CD4-positive, alpha-beta T cell (primary cell): ENCODE results near the gene FTMT. TPM values are rescaled to one million over a fixed set of nuclear protein-coding genes. Genes with fewer than 3 reads are reported as not detected.

Source experiments
- ATAC-seq: fragments of 200-7000 bp; cut with Tn5 transposase; one replicate; pipeline ENCODE4 v1.10.0; 2022; ENCODE audit warnings: mild to moderate bottlenecking; ENCODE audit not compliant: poor library complexity
- CTCF ChIA-PET: fragments of 350-600 bp; sonication (Branson Sonifier 250); formaldehyde crosslinking; loops from one replicate; lab custom pipeline; 2021; ENCODE audit warnings: antibody characterized with exemption, inconsistent platforms; lab: Charles Lee
- POLR2A ChIA-PET: fragments of 350-600 bp; sonication (Branson Sonifier 250); formaldehyde crosslinking; loops from one replicate; lab custom pipeline; 2021; ENCODE audit warnings: antibody characterized with exemption, inconsistent platforms; lab: Charles Lee
- DNase-seq, 14 experiments: peaks; one replicate each; pipeline ENCODE4 v3.0.0-alpha.2; 2013 to 2020; ENCODE audit warnings: mixed read lengths in 2 of 14
- H3K27ac ChIP-seq, 2 donors: one replicate each; pipeline versions ENCODE4 v1.5.1 to v1.7.0; 2013; ENCODE audit warnings: low read length in 2 of 2, low read depth in 1 of 2, mild to moderate bottlenecking in 1 of 2
- H3K27me3 ChIP-seq, 2 experiments: 1 replicate in 1 of 2; 2 replicates in 1 of 2; pipeline versions ENCODE4 v1.6.1 to v1.7.0; 2013; ENCODE audit warnings: low read length in 2 of 2, control low read depth in 1 of 2, mild to moderate bottlenecking in 1 of 2, moderate library complexity in 1 of 2; ENCODE audit not compliant: insufficient read depth in 2 of 2, control insufficient read depth in 1 of 2
- H3K36me3 ChIP-seq: one replicate; pipeline ENCODE4 v1.6.1; 2013; ENCODE audit warnings: low read length, control low read depth; ENCODE audit not compliant: insufficient read depth
- H3K4me1 ChIP-seq: one replicate; pipeline ENCODE4 v1.6.1; 2013; ENCODE audit warnings: low read length, control low read depth; ENCODE audit not compliant: insufficient read depth
- H3K4me3 ChIP-seq: one replicate; pipeline ENCODE4 v1.5.1; 2013; ENCODE audit warnings: mild to moderate bottlenecking, low read length, moderate library complexity
- H3K9me3 ChIP-seq, 2 experiments: 1 replicate in 1 of 2; 2 replicates in 1 of 2; pipeline versions ENCODE4 v1.6.1 to v1.7.0; 2013; ENCODE audit warnings: low read length in 2 of 2, mild to moderate bottlenecking in 2 of 2, control low read depth in 1 of 2, moderate library complexity in 1 of 2; ENCODE audit not compliant: control insufficient read depth in 1 of 2, insufficient read depth in 1 of 2
- H3K27ac Mint-ChIP-seq: one replicate; pipeline ENCODE4 v1.8.0; 2020; ENCODE audit warnings: mixed read lengths
- H3K27me3 Mint-ChIP-seq: one replicate; pipeline ENCODE4 v1.8.0; 2021; ENCODE audit warnings: mixed read lengths
- H3K36me3 Mint-ChIP-seq: one replicate; pipeline ENCODE4 v1.8.0; 2021; ENCODE audit warnings: low read depth, mixed read lengths
- H3K4me1 Mint-ChIP-seq: one replicate; pipeline ENCODE4 v1.8.0; 2021; ENCODE audit warnings: low read depth, mixed read lengths
- H3K4me3 Mint-ChIP-seq: one replicate; pipeline ENCODE4 v1.8.0; 2020; ENCODE audit warnings: mild to moderate bottlenecking, mixed read lengths
- H3K9me3 Mint-ChIP-seq: one replicate; pipeline ENCODE4 v1.8.0; 2020; ENCODE audit warnings: mixed read lengths
- intact Hi-C, 2 experiments: fragments of 100-400 bp; cut with DNase I in 1 of 2; cut with micrococcal nuclease in 1 of 2; formaldehyde crosslinking; loops; one replicate each; pipeline versions ENCODE4 v1.15.1 to v1.9.0; 2023 to 2025; cut with DNase I, micrococcal nuclease
- total RNA-seq, 174 experiments: library from RNA in 2 of 174; stranded (reverse) in 2 of 174; gene quantifications; one replicate each; pipeline ENCODE4 v1.2.3 and lab custom pipeline; 2021 to 2026
- TF ChIP-seq, protein P1 (sequence below): fragments of 200-600 bp; IDR thresholded peaks from one replicate; pipeline ENCODE4 v1.8.0; 2022; ENCODE audit warnings: antibody characterized with exemption, mild to moderate bottlenecking

FTMT gene
- total RNA-seq, 2 experiments from 2014 or later = not detected

- no peaks in the 10 kb centered on the region for H3K36me3 ChIP-seq
These were observed 2.2 kb downstream of the FTMT start for GRCh38 chr5:121853850-121854249.

DNA sequence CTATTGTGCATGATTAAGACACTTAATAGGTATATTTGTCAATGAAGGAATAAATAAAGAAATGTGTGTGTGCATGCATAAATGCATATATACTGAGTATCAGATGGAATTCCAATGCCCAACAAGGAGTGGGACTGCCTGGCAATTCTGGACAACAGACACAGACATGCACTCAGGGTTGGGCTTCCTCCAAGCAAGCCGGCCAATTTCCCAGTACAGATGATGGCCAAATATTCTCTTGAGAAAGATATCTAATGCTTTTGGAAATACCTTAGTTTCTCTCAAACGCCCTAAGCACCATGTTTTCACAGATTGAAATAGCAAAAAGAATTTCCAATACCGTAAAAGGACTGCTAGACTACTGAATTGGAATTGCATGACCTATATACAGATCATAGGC is 11.1 kb downstream of the FTMT start:
- no peaks in the 10 kb centered on the region for H3K36me3 ChIP-seq
- ATAC-seq (no peak), DNase-seq (no peak)
- Mint-ChIP-seq H3K4me3 (no peak overlapping the region), H3K27me3 (peaks cover 8% of the 10 kb centered on the region), H3K9me3 (no peaks in the 10 kb centered on the region), H3K4me1 (no peaks in the 10 kb centered on the region), H3K36me3 (no peaks in the 10 kb centered on the region), H3K27ac (no peak overlapping the region)
- intact Hi-C loops = no loop called here
- H3K9me3 ChIP-seq = no peaks in the 10 kb centered on the region
- H3K4me1 ChIP-seq = no peaks in the 10 kb centered on the region
- POLR2A ChIA-PET = no interaction called here
- no peak overlapping the region for H3K4me3 ChIP-seq
- H3K27me3 ChIP-seq = no peaks in the 10 kb centered on the region
- H3K27ac ChIP-seq = no peak overlapping the region
- CTCF ChIA-PET = no interaction called here
- TF ChIP-seq, protein P1, sequence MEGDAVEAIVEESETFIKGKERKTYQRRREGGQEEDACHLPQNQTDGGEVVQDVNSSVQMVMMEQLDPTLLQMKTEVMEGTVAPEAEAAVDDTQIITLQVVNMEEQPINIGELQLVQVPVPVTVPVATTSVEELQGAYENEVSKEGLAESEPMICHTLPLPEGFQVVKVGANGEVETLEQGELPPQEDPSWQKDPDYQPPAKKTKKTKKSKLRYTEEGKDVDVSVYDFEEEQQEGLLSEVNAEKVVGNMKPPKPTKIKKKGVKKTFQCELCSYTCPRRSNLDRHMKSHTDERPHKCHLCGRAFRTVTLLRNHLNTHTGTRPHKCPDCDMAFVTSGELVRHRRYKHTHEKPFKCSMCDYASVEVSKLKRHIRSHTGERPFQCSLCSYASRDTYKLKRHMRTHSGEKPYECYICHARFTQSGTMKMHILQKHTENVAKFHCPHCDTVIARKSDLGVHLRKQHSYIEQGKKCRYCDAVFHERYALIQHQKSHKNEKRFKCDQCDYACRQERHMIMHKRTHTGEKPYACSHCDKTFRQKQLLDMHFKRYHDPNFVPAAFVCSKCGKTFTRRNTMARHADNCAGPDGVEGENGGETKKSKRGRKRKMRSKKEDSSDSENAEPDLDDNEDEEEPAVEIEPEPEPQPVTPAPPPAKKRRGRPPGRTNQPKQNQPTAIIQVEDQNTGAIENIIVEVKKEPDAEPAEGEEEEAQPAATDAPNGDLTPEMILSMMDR = no peak

More at GRCh38 chr5:121853850-121854249, 2.2 kb downstream of the FTMT start:
- H3K36me3 Mint-ChIP-seq = no peaks in the 10 kb centered on the region
- TF ChIP-seq, protein P1 = no peak
- no peak overlapping the region for H3K27ac Mint-ChIP-seq
- intact Hi-C loops = no loop called here
- H3K4me1 ChIP-seq = no peaks in the 10 kb centered on the region
- peaks cover 3% of the 10 kb centered on the region for H3K9me3 Mint-ChIP-seq
- H3K27me3 Mint-ChIP-seq = no peaks in the 10 kb centered on the region
- ATAC-seq = no peak
- DNase-seq = no peak
- ChIA-PET POLR2A (no interaction called here), CTCF (no interaction called here)
- H3K4me1 Mint-ChIP-seq = no peaks in the 10 kb centered on the region
- no peak overlapping the region for H3K4me3 Mint-ChIP-seq
- no peaks in the 10 kb centered on the region for H3K27me3 ChIP-seq
- H3K27ac ChIP-seq = no peak overlapping the region
- H3K4me3 ChIP-seq = no peak overlapping the region
- H3K9me3 ChIP-seq = peaks cover 0 to 17% of the 10 kb centered on the region in 2 experiments

DNA sequence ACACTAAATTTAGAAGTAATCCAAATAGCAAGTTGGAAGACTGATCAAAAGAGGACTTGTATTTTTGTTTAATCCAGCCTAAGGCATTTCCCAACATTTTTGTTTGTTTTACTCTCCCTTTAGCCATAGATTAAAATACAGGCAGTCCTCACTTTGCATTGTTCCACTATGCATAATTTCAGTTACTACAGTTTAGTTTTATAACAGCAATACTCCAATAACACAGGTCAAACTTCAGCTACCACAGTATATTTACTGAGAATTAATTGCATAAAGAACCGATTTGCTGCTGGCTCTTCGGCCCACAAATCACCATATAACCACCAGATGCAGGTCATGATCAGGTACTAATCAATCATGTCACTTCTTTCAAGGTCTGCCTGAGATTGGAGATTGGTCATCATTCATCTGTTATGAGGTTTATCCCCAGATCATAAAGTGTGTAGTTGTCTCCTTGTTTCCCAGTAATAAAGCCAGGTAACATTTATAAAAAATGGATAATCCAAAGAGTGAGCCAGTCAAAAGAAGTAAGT is 12.1 kb downstream of the FTMT start:
- H3K4me1 Mint-ChIP-seq = no peaks in the 10 kb centered on the region
- Histone ChIP-seq H3K36me3 (no peaks in the 10 kb centered on the region), H3K27me3 (no peaks in the 10 kb centered on the region), H3K9me3 (no peaks in the 10 kb centered on the region), H3K27ac (no peak overlapping the region), H3K4me1 (no peaks in the 10 kb centered on the region), H3K4me3 (no peak overlapping the region)
- H3K27ac Mint-ChIP-seq = no peak overlapping the region
- TF ChIP-seq, protein P1 = no peak
- DNase-seq = no peak
- H3K27me3 Mint-ChIP-seq = peaks cover 8% of the 10 kb centered on the region
- intact Hi-C loops = no loop called here
- POLR2A ChIA-PET = no interaction called here
- no peak for ATAC-seq
- no peak overlapping the region for H3K4me3 Mint-ChIP-seq
- CTCF ChIA-PET = no interaction called here
- no peaks in the 10 kb centered on the region for H3K9me3 Mint-ChIP-seq
- H3K36me3 Mint-ChIP-seq = no peaks in the 10 kb centered on the region
